Epithelial cell of proximal tubule (primary cell): ENCODE results near the gene FHL2. TPM values are rescaled to one million over a fixed set of nuclear protein-coding genes. Genes with fewer than 3 reads are reported as not detected.
A peak's percentile ranks its signal among the peaks of the same experiment; 100 is the strongest.

ENCODE experiments used
- DNase-seq: peaks from one replicate; pipeline ENCODE4 v3.0.0-alpha.2; 2011; ENCODE audit warnings: low read depth
- H3K4me3 ChIP-seq: 2 replicates; pipeline ENCODE4 v1.5.1; 2011; ENCODE audit warnings: low read depth, mild to moderate bottlenecking, low read length
- total RNA-seq: library from RNA; depleted of rRNA; stranded (reverse); fragments of >200 nt; gene quantifications from 2 replicates; pipeline ENCODE4 v1.2.3, GENCODE V29; 2015
- TF ChIP-seq, protein P1 (sequence below): conservative IDR thresholded peaks from 2 replicates; pipeline ENCODE4 v1.5.1; 2012; ENCODE audit warnings: low read depth, mild to moderate bottlenecking, low read length

The FHL2 gene
- total RNA-seq, 1 donor from 2014 or later = 237 TPM

- no peak overlapping the region for H3K4me3 ChIP-seq
- TF ChIP-seq, protein P1, sequence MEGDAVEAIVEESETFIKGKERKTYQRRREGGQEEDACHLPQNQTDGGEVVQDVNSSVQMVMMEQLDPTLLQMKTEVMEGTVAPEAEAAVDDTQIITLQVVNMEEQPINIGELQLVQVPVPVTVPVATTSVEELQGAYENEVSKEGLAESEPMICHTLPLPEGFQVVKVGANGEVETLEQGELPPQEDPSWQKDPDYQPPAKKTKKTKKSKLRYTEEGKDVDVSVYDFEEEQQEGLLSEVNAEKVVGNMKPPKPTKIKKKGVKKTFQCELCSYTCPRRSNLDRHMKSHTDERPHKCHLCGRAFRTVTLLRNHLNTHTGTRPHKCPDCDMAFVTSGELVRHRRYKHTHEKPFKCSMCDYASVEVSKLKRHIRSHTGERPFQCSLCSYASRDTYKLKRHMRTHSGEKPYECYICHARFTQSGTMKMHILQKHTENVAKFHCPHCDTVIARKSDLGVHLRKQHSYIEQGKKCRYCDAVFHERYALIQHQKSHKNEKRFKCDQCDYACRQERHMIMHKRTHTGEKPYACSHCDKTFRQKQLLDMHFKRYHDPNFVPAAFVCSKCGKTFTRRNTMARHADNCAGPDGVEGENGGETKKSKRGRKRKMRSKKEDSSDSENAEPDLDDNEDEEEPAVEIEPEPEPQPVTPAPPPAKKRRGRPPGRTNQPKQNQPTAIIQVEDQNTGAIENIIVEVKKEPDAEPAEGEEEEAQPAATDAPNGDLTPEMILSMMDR = no peak
- DNase-seq = no peak
Measured at GRCh38 chr2:105335469-105335868, 63.4 kb downstream of the FHL2 start.

GRCh38 chr2:105334211-105334610 lies 64.6 kb downstream of the FHL2 start:
- DNase-seq = no peak
- no peak overlapping the region for H3K4me3 ChIP-seq
- TF ChIP-seq, protein P1 = no peak

GRCh38 chr2:105330681-105331375 lies 68.0 kb downstream of the FHL2 start:
- peak overlapping the region; percentile 65 for H3K4me3 ChIP-seq
- DNase-seq = no peak
- TF ChIP-seq, protein P1 = no peak

GRCh38 chr2:105329561-105330495 lies 69.0 kb downstream of the FHL2 start, which contains the start of gene TGFBRAP1:
TSS of gene TGFBRAP1 (minus strand) at chr2:105329735. CDS start at chr2:105308301, 21,434 bp downstream.
- H3K4me3 ChIP-seq = peak within 1 kb of the TSS; percentile 80
- TF ChIP-seq, protein P1 = no peak
- no peak for DNase-seq

DNA sequence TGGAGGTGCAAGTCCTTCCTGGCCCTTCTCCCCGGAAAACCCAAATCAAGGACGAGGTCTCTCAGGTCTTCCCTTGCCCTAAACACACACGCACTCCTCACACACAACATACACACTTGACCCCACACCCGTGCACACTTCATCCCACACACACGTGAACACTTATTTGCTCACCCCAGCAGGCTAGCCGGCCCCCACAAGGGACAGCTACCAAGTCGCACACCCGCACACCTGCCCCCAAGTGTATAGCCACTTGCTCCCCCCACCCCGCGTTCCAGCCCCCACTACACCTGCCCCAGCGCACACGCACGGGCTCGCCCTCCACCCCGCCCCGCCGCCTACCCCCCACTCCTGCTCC lies 69.7 kb downstream of the FHL2 start:
- H3K4me3 ChIP-seq = peak overlapping the region; percentile 80
- TF ChIP-seq, protein P1 = no peak

DNA sequence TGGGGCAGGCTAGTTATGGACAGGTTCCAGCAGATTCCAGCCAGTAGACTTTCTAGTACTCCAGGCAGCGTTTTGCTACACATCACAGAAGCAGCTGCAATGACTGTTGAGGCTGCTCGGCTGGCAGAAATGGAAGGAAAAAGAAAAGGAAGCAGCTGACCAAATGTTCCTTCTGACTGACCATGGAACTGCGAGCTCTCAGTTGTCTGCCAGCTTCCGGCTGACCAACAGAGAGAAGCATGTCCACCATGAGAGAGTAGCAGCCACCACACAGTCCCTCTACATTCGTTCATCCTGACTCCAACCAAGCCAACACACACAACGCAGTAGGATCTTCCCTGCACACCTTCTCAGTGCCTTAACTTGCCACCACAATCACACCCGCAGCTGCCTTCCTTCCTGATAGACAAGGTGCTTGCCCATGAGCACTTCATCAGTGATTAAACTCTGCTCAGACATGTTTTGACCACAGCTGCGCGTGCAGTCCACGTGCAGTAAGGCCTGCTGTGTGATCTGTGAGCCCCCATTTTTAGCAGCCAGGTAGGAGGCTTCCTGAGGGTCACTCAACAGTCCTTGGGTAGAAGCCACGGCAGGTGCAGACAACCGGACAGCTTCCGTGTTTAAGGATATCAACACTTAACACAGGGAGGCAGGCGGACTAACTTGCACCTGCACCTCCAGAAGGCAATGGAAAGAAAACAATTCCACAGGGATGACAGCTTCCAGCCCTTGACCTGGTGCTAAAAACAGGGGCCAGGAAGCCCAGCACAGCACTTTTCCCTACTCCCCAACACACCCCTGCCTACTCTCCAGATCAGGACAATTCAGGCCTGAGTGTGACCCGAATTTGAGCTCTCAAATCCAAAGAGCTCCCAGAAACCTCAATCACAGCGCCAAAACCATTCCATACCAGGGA lies 70.3 kb downstream of the FHL2 start:
- DNase-seq = peak; percentile 60
- TF ChIP-seq, protein P1 = no peak
- H3K4me3 ChIP-seq = peak overlapping the region; percentile 80

More for the DNA sequence above, 69.7 kb downstream of the FHL2 start:
- no peak for DNase-seq
